GM18502 (cell line): ENCODE data around the gene CHST7.

Experiments used
- ATAC-seq: cut with Tn5 transposase; IDR thresholded peaks from one replicate; pipeline ENCODE4 v1.9.1; 2021; ENCODE audit warnings: mild to moderate bottlenecking; ENCODE audit not compliant: unreplicated experiment, poor library complexity

CHST7 gene

DNA sequence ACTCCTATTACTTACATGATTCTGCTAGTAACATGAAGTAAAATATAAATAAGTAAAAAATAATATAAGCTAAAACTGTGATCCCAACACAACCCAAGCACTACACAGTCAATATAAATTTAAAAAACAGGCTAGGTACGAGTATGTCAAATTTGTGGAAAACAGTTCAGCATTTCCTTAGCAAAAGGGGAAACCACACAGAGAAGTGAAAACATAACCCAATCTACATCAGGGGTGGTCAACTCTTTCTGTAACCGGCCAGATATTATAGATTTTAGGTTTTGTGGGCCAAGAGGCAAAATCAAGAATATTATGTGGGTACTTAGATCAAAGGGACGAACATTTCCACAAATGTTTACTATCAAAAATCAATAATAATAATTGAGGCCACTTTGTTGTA lies 70.1 kb downstream of the CHST7 start:
- no peak for ATAC-seq

DNA sequence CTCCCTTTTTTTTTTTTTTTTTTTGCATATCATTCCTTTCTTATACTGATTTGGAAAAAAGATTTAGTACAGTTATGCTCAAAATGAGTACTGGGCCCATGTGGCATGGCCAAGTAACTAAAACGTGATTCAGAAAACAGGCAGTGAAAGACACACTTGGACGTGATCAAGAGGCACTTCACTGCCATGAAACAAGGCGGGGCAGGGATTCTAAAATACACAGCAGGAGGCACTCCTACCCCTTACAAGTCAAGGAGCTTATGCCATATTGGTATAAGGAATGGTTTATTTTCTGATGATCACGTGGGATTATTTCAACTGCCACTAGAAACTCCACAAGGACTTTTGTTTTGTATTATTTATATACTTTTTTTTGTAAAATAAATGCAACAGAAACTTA lies 72.0 kb downstream of the CHST7 start:
- ATAC-seq: no peak

DNA sequence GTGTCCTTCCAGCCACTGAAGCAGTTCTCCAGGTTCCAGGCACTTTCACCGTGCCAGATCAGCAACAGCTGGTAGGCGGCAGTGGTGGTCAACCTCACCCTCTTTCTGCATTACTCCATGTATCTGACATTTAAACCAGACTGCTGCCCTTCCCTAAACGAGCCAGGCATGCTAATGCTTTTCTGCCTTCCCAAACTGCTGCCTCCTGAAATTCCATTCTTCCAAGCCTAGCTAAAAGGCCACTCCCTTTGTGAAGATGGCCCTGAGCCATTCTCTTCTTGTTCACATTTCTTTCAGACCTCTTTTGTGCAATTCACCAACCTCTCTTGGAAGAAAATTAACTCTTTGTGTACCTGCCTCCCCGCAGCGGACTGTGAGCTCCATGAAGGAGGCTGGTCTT lies 73.7 kb downstream of the CHST7 start:
- no peak for ATAC-seq
